KMS-11 (cell line): ENCODE results near the gene EEF2KMT.
"Not testable (repeated sequence)": the region's sequence is repeated elsewhere in the genome, so short reads cannot be mapped to it uniquely, and the experiment has no call there.

Experiments used
- H2AFZ ChIP-seq: fragments of 200-600 bp; sonication (generic); 2 replicates; pipeline ENCODE4 v1.6.1; 2016; ENCODE audit warnings: antibody characterized with exemption, mixed run types, low read depth
- H3K27ac ChIP-seq: fragments of 200-600 bp; sonication (generic); 2 replicates; pipeline ENCODE4 v1.6.1; 2016; ENCODE audit warnings: mild to moderate bottlenecking, mixed run types
- H3K27me3 ChIP-seq: fragments of 200-600 bp; sonication (generic); 2 replicates; pipeline ENCODE4 v1.6.1; 2017; ENCODE audit warnings: mild to moderate bottlenecking, low read depth, mixed run types, moderate library complexity; ENCODE audit not compliant: insufficient read depth
- H3K36me3 ChIP-seq: fragments of 200-600 bp; sonication (generic); 2 replicates; pipeline ENCODE4 v1.6.1; 2017; ENCODE audit warnings: mild to moderate bottlenecking, mixed run types; ENCODE audit not compliant: insufficient read depth
- H3K4me1 ChIP-seq: fragments of 200-600 bp; sonication (generic); 2 replicates; pipeline ENCODE4 v1.6.1; 2016; ENCODE audit warnings: mild to moderate bottlenecking, low read depth, mixed run types; ENCODE audit not compliant: poor library complexity, severe bottlenecking
- H3K4me2 ChIP-seq: fragments of 200-600 bp; sonication (generic); 2 replicates; pipeline ENCODE4 v1.7.0; 2016; ENCODE audit warnings: mild to moderate bottlenecking, mixed run types
- H3K4me3 ChIP-seq: fragments of 200-600 bp; sonication (generic); IDR thresholded peaks from 2 replicates; pipeline ENCODE4 v1.6.1; 2017; ENCODE audit warnings: low read depth, low read length, mixed read lengths; ENCODE audit not compliant: insufficient read depth
- H3K79me2 ChIP-seq: fragments of 200-600 bp; sonication (generic); 2 replicates; pipeline ENCODE4 v1.6.1; 2016; ENCODE audit warnings: low read depth, mixed run types; ENCODE audit not compliant: insufficient read depth
- H3K9ac ChIP-seq: fragments of 200-600 bp; sonication (generic); 2 replicates; pipeline ENCODE4 v1.6.1; 2016; ENCODE audit warnings: mild to moderate bottlenecking, mixed run types
- H4K20me1 ChIP-seq: fragments of 200-600 bp; sonication (generic); 2 replicates; pipeline ENCODE4 v1.6.1; 2016; ENCODE audit warnings: mild to moderate bottlenecking, mixed run types; ENCODE audit not compliant: insufficient read depth
- CTCF ChIP-seq: fragments of 200-600 bp; sonication (generic); conservative IDR thresholded peaks from 2 replicates; pipeline ENCODE4 v1.6.1; 2017; ENCODE audit warnings: low read depth, mild to moderate bottlenecking, antibody characterized with exemption, low read length, moderate library complexity, mixed read lengths

Gene EEF2KMT

GRCh38 chr16:5077304-5077703, 20.3 kb downstream of the EEF2KMT start:
- H3K27ac ChIP-seq, result no peak overlapping the region
- TF ChIP-seq CTCF, result no peak
- no peaks in the 10 kb centered on the region for H3K36me3 ChIP-seq

GRCh38 chr16:5075637-5076036, 22.0 kb downstream of the EEF2KMT start:
- H4K20me1 ChIP-seq, result no peaks in the 10 kb centered on the region
- H3K4me3 ChIP-seq, result no peak overlapping the region
- H3K27ac ChIP-seq, result no peak overlapping the region
- no peak overlapping the region for H2AFZ ChIP-seq
- no peak for TF ChIP-seq CTCF
- H3K36me3 ChIP-seq, result no peaks in the 10 kb centered on the region
- H3K9ac ChIP-seq, result no peak overlapping the region
- H3K4me1 ChIP-seq, result peaks cover 17% of the 10 kb centered on the region
- H3K4me2 ChIP-seq, result no peak overlapping the region
- peaks cover 20% of the 10 kb centered on the region for H3K79me2 ChIP-seq
- no peaks in the 10 kb centered on the region for H3K27me3 ChIP-seq

More at GRCh38 chr16:5077304-5077703, 20.3 kb downstream of the EEF2KMT start:
- Histone ChIP-seq H3K4me2 (no peak overlapping the region), H3K9ac (no peak overlapping the region), H3K27me3 (no peaks in the 10 kb centered on the region), H4K20me1 (no peaks in the 10 kb centered on the region), H3K4me3 (no peak overlapping the region), H2AFZ (no peak overlapping the region), H3K79me2 (peaks cover 18% of the 10 kb centered on the region), H3K4me1 (peaks cover 21% of the 10 kb centered on the region)

GRCh38 chr16:5073771-5074170, 23.8 kb downstream of the EEF2KMT start:
- Histone ChIP-seq H3K4me1 (peaks cover 17% of the 10 kb centered on the region), H3K79me2 (peaks cover 20% of the 10 kb centered on the region)
- H2AFZ ChIP-seq, H4K20me1 ChIP-seq, H3K4me3 ChIP-seq, H3K4me2 ChIP-seq, H3K9ac ChIP-seq, H3K27ac ChIP-seq, H3K36me3 ChIP-seq, H3K27me3 ChIP-seq: not testable (repeated sequence)

GRCh38 chr16:5073279-5073629, 24.3 kb downstream of the EEF2KMT start:
- no peak for TF ChIP-seq CTCF
- peaks cover 17% of the 10 kb centered on the region for H3K4me1 ChIP-seq
- peak overlapping the region; percentile 81; the same call in 1 of the 2 replicates for H3K4me2 ChIP-seq
- H2AFZ ChIP-seq, result no peak overlapping the region
- no peak overlapping the region for H3K9ac ChIP-seq
- H3K36me3 ChIP-seq, result no peaks in the 10 kb centered on the region
- H3K4me3 ChIP-seq, result no peak overlapping the region
- H4K20me1 ChIP-seq, result no peaks in the 10 kb centered on the region
- H3K79me2 ChIP-seq, result peaks cover 20% of the 10 kb centered on the region
- no peak overlapping the region for H3K27ac ChIP-seq
- no peaks in the 10 kb centered on the region for H3K27me3 ChIP-seq

GRCh38 chr16:5072334-5073278, 25.0 kb downstream of the EEF2KMT start:
- Histone ChIP-seq H3K79me2 (peaks cover 20% of the 10 kb centered on the region), H3K4me2 (peak overlapping the region; percentile 81), H3K4me3 (peak overlapping the region; percentile 79), H3K27me3 (no peaks in the 10 kb centered on the region), H3K27ac (peak overlapping the region; percentile 70), H4K20me1 (no peaks in the 10 kb centered on the region), H2AFZ (peak overlapping the region; percentile 87), H3K9ac (peak overlapping the region; percentile 75), H3K36me3 (no peaks in the 10 kb centered on the region), H3K4me1 (peaks cover 17% of the 10 kb centered on the region)
- TF ChIP-seq CTCF, result no peak
